HG03280 (cell line): ENCODE results near the gene KIF3A.

Experiments used
- ATAC-seq: cut with Tn5 transposase; IDR thresholded peaks from one replicate; pipeline ENCODE4 v1.9.1; 2021; ENCODE audit warnings: mild to moderate bottlenecking, moderate library complexity; ENCODE audit not compliant: unreplicated experiment

The KIF3A gene

DNA sequence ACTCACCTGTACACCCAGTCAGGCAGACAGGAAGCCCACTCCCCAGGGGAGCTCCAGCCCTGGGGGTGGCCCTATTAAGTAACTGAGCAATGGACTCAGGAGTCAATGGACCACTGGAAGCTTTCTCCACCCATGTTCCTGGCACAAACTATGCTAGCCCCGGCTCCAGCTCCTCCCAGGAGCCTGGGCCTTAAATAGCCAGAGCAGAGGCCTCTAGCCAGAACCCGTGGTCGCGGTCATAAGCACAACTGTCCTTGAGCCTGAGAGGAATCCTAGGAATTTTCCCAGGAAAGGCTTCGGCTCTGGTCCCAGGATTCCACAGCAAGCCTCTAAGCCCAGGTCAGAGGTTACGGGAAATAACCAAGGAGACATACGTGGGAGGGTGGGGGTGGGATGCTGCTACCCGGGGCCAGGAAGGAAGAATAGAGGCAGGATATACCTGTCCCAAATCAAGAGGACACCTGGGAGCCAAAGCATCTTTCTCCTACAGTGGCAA, 34.2 kb upstream of the KIF3A start:
- ATAC-seq, result no peak

DNA sequence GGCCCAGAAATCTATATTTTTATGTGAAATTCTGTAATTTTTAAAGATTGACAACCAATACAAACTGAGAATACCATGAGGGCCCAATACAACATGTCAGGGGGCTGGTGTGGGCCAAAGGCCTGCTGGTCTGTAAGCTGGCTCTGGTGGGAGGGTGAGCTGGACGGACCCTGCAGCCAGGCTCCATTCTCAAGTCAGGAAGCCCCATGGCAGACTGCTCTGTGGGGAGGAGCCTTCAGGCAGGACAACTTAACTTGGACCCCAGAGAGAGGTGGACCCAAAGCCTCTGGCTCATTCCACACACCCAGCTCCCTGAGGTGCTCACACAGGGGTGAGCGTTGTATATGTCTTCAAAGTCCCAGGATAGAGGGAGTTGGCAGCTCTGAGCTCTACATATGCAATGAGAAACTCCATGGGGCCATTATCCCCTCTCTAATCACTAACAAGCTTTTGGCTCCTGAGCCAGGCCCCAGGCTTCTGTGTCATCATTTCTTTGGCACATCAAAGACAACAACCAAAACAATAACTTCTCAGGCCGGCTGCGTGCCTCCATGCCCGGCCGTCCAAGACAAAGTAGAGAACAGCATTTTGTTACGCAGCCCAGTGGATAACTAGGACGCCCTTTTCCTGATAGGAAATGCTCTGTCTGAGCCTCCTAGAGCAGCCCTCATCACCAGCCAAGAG, 33.3 kb upstream of the KIF3A start:
- no peak for ATAC-seq

DNA sequence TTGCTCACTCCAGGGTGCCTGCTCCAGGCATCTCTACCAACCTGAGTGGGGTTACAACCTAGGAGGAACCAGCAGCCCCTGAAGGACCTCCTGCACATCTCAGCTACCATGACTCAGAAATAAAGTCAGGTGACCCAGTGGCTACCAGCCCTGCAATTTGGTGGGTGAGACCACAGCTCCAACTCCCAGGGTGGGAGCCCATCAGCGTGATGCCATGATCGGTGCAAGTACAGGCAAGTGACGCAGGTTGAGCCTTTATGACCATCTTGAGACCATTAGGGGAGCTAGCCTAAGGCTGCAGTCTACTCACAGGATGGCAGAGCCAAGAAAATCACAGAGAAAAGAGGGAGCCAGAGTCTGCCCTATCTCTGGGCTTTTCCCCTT, 31.1 kb upstream of the KIF3A start:
- no peak for ATAC-seq

DNA sequence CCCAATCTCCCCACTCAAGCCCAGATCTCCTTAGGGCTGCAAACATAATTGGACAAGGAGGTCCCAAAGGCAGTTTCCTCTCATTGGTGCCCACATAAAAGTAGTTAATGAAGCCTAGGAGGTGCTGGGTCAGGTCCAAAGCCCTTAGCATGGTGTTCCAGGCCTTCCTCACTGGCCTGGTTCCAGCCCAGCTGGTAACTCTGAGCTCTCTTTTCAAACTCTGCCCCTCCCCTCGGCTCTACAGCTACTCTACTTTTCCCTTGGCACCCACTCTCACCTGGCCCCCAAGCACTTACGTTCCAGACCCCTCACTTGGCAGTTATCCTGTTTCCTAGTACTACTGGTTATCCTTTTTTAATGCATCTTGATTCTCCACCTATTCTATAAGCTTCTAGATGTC, 29.8 kb upstream of the KIF3A start:
- no peak for ATAC-seq

DNA sequence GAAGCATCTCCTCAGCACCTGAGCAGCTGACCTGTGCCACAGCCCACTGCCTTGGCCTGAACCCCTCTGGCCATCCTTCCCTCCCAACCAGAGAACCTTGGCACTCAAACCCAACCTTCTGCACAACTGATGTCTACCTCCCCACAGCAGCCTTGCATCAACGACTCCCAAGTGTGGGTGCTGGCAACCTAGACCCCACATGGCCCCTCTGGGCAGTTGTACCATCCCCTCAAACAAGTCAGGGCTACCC, 29.4 kb upstream of the KIF3A start:
- no peak for ATAC-seq

DNA sequence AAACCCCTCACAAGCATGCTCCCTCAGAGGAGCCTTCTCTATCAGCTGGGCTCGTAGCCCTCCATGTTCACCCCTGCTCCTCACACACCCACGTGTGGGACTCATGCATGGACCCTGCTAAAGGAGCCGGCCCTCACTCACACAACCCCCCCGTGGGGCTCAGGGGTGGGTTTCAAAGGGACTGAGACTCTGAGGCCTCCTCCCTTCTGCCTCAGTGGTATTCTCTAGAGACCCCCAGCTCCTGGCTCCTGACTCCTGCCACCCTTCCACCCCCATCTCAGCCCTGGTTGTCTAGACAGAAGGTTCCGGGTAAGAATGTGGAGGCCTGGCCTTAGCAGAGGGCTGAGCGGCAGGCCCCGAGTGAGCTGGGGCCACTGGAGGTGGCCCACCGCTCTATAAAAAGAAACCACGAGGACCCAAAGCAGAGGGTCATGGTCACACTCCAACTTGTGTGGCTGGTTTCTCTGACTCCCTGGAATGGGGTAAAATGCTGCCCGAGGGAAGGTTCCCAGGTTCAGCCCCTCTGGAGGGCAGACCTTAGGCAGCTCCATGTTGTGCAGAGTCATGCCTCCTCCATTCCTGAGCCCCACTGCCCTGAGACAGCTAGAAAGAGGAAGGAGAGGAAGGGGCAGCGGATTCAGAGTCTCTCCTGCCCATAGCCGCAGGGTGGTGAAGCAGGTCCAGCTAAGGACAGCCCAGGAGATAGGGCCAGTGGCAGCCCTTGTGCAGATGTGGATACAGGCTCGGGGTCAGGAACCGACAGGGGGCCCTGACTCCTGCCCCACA, 28.9 kb upstream of the KIF3A start:
- no peak for ATAC-seq

DNA sequence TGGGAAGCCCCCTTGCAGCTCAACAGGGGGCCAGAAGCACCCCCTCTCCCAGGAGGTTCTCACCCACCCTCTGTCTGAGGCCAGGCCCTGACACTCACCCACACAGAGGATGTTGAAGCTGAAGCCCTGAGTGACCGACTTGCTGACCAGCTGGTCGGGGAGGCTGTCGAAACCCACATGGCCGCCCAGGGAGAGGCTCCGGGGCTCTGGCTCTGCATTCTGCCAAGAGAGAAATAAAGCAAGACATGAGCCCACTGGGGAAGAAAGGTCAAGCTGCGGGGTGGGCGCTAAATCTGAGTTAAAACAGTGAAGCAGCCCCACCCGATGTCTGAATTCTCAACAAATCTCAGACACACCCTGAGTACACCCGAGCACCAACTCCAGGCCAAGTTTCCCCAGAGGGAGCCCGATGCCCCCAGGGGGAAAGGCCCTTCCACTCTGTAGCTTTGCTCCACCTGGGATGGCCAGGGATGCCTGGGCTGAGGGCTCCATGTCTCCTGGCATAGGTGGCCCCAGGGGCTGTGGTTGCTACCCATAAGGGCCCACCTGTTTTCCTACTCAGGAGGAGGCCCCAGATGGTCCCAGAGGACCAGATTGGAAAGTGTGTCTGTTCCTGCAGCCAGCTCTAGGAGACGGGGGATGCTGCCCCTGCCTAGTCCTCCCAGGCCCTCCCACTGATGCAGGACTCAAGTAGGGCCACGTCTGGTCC, 28.1 kb upstream of the KIF3A start:
- no peak for ATAC-seq

DNA sequence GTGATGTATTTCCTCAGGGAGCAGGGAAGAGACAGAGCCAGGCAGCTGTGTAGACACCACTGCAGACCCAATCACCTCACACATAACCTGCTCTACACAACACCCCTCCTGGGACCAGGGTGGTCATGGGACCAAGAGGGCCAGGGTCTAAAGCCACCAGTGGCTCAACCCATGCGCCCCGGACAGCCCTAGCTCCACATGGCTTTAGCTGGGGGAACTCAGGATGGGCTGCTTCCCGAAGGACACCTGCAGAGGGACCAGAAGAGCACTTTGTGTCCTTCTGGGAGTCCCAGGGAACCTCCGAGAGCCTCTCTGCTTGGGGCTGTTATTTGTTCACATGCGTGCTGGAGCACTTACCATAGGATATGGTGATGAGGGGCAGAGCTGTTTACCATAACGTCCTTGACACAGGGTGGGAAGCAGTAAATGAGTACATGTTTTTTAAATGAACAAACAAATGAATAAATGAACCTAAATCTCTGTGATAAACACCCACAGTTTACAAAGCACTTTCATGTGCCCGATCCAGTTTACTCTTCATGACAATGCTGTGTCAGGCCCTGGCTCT, 27.4 kb upstream of the KIF3A start:
- ATAC-seq, result no peak

DNA sequence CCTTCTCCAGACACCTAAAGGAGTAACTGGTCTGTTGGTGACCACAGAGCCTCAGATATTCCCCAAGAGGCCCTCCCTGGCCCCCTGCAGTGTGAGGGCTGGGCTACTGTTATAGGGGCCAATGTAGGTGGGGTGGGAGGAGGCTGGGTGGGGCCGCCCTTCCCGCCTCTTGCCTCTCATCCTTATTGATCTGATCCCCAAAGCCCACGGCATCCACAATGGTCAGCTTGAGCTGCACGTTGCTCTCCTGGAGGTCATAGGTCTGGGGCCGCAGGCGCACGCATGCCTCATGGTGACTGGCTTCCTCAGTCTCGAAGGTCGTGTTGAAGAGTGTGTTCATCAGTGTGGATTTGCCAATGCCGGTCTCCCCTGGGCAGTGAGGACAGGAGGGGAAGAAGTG, 26.7 kb upstream of the KIF3A start:
- no peak for ATAC-seq

DNA sequence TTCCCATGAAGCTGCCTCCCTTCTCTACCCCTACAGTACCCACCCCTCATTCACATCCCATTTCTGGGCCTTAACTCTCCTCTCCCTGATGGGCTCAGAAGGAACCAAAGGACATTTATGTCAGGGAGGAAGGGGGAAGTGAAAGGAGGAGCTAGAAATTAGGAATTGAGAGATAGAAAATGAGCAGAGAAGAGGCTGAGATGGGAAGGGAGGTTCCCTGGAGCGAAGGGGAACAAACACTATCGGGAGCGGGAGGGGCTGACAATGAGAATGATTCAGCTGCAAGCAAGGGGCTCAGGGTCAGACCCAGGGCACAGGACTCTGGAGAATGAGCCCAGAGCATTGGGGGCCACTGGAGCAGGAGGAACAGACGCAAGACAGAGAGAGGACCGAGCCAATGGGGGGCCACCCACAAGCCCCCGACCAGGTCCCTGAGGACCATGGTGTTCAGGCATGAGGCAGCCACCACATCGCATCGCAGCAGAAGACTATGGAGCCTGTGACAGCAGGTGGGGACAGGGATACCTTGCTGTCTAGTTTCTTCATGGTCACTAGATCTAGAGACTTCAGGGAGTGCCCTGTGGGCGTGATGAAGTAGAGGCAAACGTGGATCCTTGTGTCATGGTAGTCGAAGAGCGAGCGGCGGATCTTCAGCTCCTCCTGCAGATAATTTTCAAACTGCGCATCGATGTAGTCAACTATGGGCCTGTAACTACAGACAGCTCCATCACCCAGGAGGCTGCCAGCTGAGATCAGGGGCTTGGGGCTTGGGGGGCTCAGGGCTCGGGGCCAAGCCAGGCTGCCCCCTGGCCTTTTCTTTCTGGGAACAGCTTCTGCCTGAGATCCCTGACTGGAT, 26.1 kb upstream of the KIF3A start:
- no peak for ATAC-seq

DNA sequence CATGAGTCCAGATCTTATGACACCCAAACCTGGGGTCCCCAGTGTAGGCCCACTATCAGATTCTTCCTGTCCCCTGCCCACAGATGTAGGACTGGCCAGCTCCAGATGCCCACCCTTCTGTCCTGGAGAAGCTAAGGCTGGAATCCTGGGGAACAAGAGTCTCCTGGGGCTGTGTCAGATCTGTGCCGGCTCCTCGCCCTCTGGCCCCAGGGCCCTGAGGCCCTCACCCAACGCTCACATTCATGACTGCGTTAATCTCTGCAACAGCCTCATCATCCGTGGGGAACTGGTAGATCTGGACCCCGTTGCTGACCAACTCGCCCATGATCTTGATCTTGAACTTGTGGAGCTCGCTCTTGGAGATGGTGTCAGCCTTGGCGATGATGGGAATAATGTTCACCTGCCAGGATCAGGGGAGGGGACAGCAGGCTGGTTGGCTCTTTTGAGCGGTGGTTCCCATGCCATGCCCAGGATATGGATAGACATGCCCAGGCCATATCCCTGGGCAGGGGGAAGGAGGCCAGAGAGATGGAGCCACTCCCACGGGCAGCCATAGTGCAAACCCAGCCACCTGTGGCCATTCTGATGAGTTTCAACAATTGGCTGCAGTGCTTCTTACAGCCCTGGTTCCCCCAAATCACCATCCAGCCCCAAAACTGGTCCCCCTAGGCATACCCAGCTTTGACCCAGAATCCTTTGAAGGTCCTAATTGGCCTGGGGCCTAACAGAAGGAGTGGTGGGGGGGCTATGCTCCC, 25.1 kb upstream of the KIF3A start:
- no peak for ATAC-seq

DNA sequence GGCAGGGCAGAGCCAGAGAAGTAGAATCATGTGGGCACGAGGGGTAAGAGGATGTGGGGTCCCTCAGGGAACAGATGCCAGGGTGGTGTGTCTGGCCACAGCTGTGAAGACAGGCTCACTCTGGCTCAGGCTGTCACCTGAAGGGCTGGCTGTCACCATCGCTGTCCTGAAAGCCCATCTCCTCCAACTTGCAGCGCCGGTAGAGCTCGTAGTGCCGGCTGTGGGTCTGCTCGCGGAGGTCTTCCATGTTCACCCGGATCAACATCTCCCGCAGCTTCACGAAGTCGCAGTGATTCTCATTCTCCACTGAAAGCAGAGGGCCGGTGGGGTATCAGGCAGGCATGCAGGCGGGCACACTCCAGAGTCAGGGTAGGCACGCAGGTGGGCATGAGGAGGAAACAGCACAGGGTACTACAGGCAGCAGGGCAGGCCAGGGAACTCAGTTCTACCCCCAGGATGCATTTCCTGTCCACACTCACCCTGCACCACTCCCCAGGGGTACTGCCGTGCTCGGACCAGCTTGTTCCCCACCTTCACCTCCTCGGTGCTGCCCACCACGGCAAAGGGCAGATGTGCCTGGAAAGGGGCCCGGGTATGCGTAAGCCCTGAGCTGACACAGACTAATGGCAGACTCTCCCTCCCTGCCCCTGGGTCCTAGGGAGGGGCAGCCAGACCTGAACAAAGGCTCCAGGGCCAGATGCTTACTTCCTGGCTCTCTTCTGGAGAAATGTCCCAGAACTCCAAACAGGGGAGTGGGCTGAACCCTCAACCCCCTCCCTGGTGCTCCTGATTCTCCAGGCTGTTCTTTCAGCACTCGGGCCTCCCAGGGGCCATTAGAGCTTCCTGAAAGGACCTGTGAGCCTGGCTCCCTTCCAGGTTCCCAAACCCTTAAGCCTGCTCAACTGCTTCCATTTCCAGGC, 24.2 kb upstream of the KIF3A start:
- ATAC-seq, result no peak

DNA sequence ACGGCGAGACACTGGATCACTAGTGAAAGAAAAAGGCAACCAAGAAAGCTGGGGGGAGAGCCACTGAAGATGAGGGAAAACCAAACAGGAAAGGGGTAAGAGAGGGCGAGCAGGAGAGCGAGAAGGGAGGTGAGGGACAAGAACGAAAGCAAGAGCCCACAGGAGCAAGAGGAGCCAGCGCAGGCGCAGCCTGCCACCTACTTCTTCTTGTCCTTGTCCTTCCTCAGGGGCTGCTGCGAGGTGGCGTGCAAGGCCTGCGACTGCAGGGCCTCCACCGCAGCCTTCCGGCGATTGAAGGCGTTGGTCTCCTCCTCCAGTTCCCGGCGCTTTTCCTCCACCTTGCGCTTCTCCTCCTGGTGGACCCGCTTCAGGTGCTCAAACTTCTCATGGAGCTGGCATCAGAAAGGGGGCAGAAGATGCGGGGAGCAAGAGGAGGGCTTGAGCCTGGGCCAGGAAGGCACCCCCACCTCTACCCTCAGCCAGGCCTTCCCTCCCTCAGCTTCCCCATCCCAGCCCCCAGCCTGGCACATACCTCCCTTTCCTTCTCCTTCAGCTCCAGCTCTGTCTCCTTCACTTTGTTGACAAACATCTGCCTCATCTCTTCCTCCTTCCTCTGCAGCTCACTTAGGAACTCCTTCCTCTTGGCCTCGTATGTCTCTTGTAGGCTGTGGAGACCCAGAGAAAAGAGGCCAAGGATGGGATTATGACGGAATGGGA, 23.4 kb upstream of the KIF3A start:
- no peak for ATAC-seq

DNA sequence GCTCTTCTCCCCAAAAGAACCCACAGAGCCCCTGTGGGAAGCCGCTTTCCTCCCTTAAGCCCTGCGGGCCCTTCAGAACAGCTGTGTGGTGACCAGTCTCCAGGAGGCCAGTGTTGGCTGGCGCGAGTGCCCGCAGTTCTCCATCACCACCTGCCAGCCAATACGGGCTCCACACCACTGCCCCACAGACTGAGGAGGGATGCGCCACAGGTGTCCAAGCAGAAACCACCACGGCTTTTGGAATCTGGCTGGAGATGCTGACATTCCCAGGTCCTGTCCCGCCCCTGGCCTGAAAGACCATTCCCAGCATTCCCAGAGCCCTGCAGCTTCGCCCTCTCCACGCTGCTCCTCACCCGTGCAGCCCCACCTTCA, 22.7 kb upstream of the KIF3A start:
- no peak for ATAC-seq

DNA sequence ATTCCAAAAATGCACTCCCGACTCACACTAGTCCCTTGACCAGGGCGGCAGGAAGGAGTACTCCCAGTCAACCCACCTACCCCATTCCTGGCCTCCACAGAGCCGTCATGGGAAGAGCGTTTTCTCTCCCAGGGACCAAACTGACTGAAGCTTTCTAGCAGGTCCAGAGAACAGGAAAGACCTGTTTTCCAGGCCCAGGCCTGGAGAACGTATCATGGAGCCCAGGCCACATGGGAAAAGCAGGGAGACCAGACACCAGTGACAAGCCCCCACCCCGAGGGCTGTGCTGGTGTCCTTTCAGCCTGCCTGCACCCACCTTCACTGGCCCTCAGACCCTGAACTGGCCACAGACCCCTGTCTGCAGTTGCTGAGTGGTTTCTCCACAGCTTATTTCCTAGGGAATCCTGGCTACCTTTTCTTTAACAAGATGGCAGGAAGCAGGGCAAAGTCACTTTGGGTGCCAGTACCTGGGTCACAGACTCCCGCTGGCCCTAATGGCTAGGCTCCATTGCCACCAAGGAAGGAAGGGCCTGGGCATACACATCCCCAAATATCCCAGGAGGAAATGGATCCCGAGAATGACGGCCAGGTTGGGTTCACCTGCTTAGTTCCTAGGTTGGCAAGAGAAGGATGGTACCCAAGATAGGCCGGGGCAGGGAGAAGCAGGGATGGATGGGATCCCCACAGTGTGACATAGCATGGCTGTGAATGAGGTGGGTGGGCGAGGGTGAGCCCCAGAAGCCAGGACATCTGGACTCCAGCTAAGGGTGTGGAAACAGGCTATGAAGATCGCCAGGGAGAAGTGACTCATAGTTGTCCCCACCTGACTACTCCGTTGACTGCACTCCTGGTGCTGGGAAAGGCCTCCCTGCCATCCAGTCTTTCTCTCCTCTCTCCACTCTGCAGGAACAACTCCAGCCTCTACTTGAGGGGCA, 22.0 kb upstream of the KIF3A start:
- no peak for ATAC-seq

DNA sequence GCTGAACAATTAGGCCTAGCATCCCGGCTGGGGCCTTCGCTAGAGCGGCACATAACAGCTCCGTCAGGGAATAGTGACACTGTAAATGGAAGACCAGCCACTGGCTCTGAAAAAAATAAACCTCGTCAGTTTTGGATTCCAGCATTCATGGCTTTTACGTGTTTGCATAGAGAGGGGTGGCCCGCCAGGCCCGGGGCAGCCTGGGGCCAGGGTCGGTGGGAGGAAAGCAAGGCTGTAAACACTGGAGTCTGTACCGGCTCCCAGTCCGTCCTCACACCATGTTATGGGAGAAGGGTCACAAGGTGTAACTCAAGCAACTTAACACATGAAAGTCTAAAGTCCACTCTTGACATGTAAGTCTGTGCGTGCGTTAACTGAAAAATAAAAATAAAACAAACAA, 21.1 kb upstream of the KIF3A start:
- ATAC-seq, result no peak

DNA sequence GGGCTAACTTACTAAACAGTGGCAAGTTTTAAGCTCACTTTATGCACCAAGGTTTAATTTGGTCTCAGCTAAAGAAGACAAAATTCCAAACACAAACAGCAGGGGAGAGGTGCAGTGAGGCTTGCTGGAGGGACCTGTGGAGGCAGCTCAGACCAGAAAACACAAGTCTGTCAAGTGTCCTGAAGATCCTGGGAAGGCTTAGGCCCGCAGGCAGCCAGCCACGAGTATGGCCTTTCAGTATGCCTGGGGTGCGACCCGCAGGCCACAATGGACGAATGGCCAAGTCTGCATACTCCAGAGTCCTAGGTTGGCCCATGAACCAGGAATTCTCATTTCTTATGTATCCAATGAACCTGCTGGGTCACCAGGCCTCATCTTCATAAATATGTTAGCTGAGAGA, 19.2 kb upstream of the KIF3A start:
- no peak for ATAC-seq

DNA sequence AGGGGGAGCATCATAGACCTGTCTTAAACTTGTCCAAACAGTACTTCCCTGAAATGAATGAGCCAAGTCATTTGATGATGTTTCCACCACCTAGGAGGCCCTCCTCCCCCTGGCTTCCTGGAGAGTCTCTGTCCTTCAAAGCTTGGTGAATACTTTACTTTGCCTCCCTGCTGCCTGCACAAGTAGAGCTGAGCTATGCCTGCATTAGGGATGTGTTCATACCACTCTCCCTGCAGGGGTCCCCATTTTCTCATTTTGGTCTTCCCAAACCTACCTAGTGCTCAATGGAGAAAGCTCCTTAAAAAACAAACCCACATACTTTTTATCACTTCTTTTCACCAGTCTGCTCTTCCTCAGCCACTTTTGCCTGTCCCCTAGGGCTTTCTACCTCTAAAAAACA, 17.6 kb upstream of the KIF3A start:
- no peak for ATAC-seq
